HEK293 (cell line): Measurements from ENCODE around the gene LYST.

Experiments
- CTCF ChIA-PET: fragments of 350-600 bp; formaldehyde crosslinking; extraction: SDS; loops from one replicate; lab custom pipeline; 2021; ENCODE audit warnings: antibody characterized with exemption; lab: Yijun Ruan, JAX
- POLR2A ChIA-PET: fragments of 300-600 bp; formaldehyde crosslinking; extraction: SDS; loops from one replicate; lab custom pipeline; 2020; ENCODE audit warnings: antibody characterized with exemption, inconsistent platforms; lab: Yijun Ruan, JAX
- H3K27ac ChIP-seq: fragments of 200-500 bp; sonication (Bioruptor generic); 2 replicates; pipeline ENCODE4 v1.5.1; 2014; ENCODE audit warnings: low read depth, low read length, control low read depth, inconsistent platforms; ENCODE audit errors: extremely low read depth
- H3K36me3 ChIP-seq, 2 experiments: fragments of 200-500 bp in 1 of 2; sonication (Bioruptor generic) in 1 of 2; 1 replicate in 1 of 2; 2 replicates in 1 of 2; pipeline ENCODE4 v1.5.1; 2014 to 2017; ENCODE audit warnings: inconsistent platforms in 2 of 2, low read length in 2 of 2; ENCODE audit not compliant: control insufficient read depth in 2 of 2, insufficient read depth in 1 of 2
- H3K4me1 ChIP-seq: fragments of 200-500 bp; sonication (Bioruptor generic); 2 replicates; pipeline ENCODE4 v1.5.1; 2014; ENCODE audit warnings: mild to moderate bottlenecking, low read length, inconsistent platforms; ENCODE audit not compliant: control insufficient read depth, insufficient read depth
- H3K4me3 ChIP-seq: 2 replicates; pipeline ENCODE4 v1.5.1; 2011; ENCODE audit warnings: low read depth, mild to moderate bottlenecking, control low read depth, low read length, moderate library complexity
- H3K9me3 ChIP-seq: fragments of 200-500 bp; sonication (Bioruptor generic); 2 replicates; pipeline ENCODE4 v1.5.1; 2014; ENCODE audit warnings: low read depth, low read length, inconsistent platforms; ENCODE audit not compliant: control insufficient read depth, insufficient read depth
- GLI4 ChIP-seq: fragments of 450-650 bp; formaldehyde crosslinking; IDR thresholded peaks from 2 replicates; pipeline ENCODE4 v1.5.1; 2016; ENCODE audit warnings: missing biosample characterization, missing genetic modification characterization
- IKZF3 ChIP-seq: fragments of 450-650 bp; IDR thresholded peaks from 2 replicates; pipeline ENCODE4 v1.5.0; 2018; ENCODE audit warnings: missing biosample characterization, mild to moderate bottlenecking, missing genetic modification characterization, moderate library complexity
- KLF1 ChIP-seq: fragments of 450-650 bp; formaldehyde crosslinking; IDR thresholded peaks from 2 replicates; pipeline ENCODE4 v1.5.1; 2016; ENCODE audit warnings: missing biosample characterization, missing genetic modification characterization
- KLF16 ChIP-seq: fragments of 450-650 bp; formaldehyde crosslinking; IDR thresholded peaks from 2 replicates; pipeline ENCODE4 v1.5.1; 2017; ENCODE audit warnings: missing biosample characterization, missing genetic modification characterization
- KLF9 ChIP-seq: fragments of 450-650 bp; formaldehyde crosslinking; IDR thresholded peaks from 2 replicates; pipeline ENCODE4 v1.5.1; 2016; ENCODE audit warnings: missing biosample characterization, missing genetic modification characterization, low read depth
- ZFP41 ChIP-seq: fragments of 450-650 bp; formaldehyde crosslinking; IDR thresholded peaks from 2 replicates; pipeline ENCODE4 v1.5.1; 2016; ENCODE audit warnings: missing biosample characterization, missing genetic modification characterization, borderline replicate concordance
- ZNF146 ChIP-seq: fragments of 450-650 bp; formaldehyde crosslinking; IDR thresholded peaks from 2 replicates; pipeline ENCODE4 v1.5.1; 2016; ENCODE audit warnings: missing biosample characterization, missing genetic modification characterization
- ZNF341 ChIP-seq: fragments of 450-650 bp; formaldehyde crosslinking; IDR thresholded peaks from 2 replicates; pipeline ENCODE4; 2016; ENCODE audit warnings: low read depth, missing biosample characterization, missing genetic modification characterization
- ZNF530 ChIP-seq: fragments of 450-650 bp; formaldehyde crosslinking; IDR thresholded peaks from 2 replicates; pipeline ENCODE4 v1.5.1; 2016; ENCODE audit warnings: low read depth, missing biosample characterization, missing genetic modification characterization
- ZNF596 ChIP-seq: fragments of 450-650 bp; IDR thresholded peaks from 2 replicates; pipeline ENCODE4 v1.5.0; 2018; ENCODE audit warnings: missing biosample characterization, mild to moderate bottlenecking, missing genetic modification characterization, moderate library complexity
- ZNF610 ChIP-seq: fragments of 450-650 bp; formaldehyde crosslinking; IDR thresholded peaks from 2 replicates; pipeline ENCODE4 v1.5.1; 2016; ENCODE audit warnings: missing biosample characterization, missing genetic modification characterization, borderline replicate concordance
- ZNF621 ChIP-seq: fragments of 450-650 bp; formaldehyde crosslinking; IDR thresholded peaks from 2 replicates; pipeline ENCODE4 v1.5.1; 2017; ENCODE audit warnings: missing biosample characterization, missing genetic modification characterization
- ZNF626 ChIP-seq: fragments of 450-650 bp; sonication (Bioruptor Pico); formaldehyde crosslinking; IDR thresholded peaks from 2 replicates; pipeline ENCODE4 v1.5.1; 2018; ENCODE audit warnings: missing biosample characterization, missing genetic modification characterization, inconsistent platforms
- TF ChIP-seq, protein P1 (sequence below): fragments of 450-650 bp; formaldehyde crosslinking; IDR thresholded peaks from 2 replicates; pipeline ENCODE4 v1.5.1; 2017; ENCODE audit warnings: missing biosample characterization, missing genetic modification characterization
- TF ChIP-seq, protein P2 (sequence below): fragments of 450-650 bp; IDR thresholded peaks from 2 replicates; pipeline ENCODE4 v1.5.1; 2018; ENCODE audit warnings: missing biosample characterization, mild to moderate bottlenecking, missing genetic modification characterization
- TF ChIP-seq, protein P3 (sequence below): fragments of 450-650 bp; formaldehyde crosslinking; optimal IDR thresholded peaks from 2 replicates; pipeline ENCODE3; 2016; ENCODE audit warnings: missing biosample characterization, mild to moderate bottlenecking, missing genetic modification characterization
- TF ChIP-seq, protein P4 (sequence below): fragments of 450-650 bp; formaldehyde crosslinking; IDR thresholded peaks from 2 replicates; pipeline ENCODE4 v1.5.1; 2017; ENCODE audit warnings: missing biosample characterization, missing genetic modification characterization
- TF ChIP-seq, protein P5 (sequence below): fragments of 450-650 bp; formaldehyde crosslinking; IDR thresholded peaks from 2 replicates; pipeline ENCODE4 v1.5.1; 2017; ENCODE audit warnings: missing biosample characterization, missing genetic modification characterization
- TF ChIP-seq, protein P6 (sequence below): fragments of 450-650 bp; formaldehyde crosslinking; IDR thresholded peaks from 2 replicates; pipeline ENCODE4 v1.5.1; 2016; ENCODE audit warnings: missing biosample characterization, missing genetic modification characterization
- TF ChIP-seq, protein P7 (sequence below): fragments of 450-650 bp; formaldehyde crosslinking; IDR thresholded peaks from 2 replicates; pipeline ENCODE4 v1.5.1; 2016; ENCODE audit warnings: missing biosample characterization, missing genetic modification characterization, borderline replicate concordance

The LYST gene

DNA sequence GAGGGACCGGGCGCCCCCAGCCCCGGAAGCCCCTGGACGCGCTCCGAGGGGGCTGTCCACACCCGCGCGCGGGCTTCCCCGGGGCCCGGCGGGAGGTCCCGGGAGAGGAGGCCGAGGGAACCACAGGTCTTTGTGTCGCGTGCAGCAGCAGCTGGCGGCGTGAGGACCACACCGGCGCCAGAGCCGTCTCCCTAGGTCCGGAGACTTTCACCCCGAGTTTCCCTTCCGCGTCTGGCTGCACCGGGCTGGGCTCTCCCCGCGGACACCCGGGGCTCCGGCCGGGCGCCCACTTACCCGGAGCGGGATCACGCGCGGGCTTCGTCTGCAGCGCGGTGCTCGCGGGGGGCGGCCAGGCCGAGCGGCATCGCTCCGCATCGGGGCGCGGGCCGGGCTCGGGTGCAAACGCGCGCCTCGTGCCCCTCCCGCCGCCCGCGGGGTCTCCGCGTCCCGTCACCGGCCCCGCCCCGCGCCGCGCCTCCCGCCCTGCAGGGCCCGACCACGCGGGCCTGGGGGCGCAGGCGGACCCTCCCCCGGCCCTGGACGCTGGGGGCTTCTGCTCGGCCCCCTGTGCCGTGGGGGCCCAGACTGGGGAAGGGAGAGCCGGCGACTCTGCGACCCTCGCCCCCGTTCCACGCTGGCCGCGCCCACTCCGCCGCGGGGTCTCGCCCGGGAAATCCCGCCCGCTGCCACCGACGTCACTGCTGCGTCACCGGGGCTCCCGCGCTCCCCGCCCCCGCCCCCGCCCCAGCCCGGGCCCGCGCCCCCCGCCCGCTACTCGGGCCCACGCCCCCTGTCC, 217.1 kb downstream of the LYST start, which contains the start of gene GNG4:
Gene GNG4, minus strand, starts transcription at position 417 of the 796 bp plus-strand sequence. CDS start 65,946 bp downstream, outside the sequence.
- Histone ChIP-seq H3K9me3 (no peaks in the 10 kb centered on the region), H3K36me3 (no peaks in the 10 kb centered on the region; a peak in 1 of 3 replicates), H3K4me3 (peak within 1 kb of the TSS; percentile 77), H3K4me1 (peaks cover 3% of the 10 kb centered on the region; the same call in 1 of the 2 replicates), H3K27ac (peak within 1 kb of the TSS; percentile 80; the same call in 1 of the 2 replicates)
- CTCF ChIA-PET: interaction anchor here (0.6 to 1.0 kb wide), 3 partner anchors 124 to 997 kb away, joined by 3 to 4 read pairs (median 3); no protein-coding TSS in a partner anchor
- POLR2A ChIA-PET: no interaction called here
- TF ChIP-seq IKZF3 (tag by site-specific recombination) (0 out of 2 replicates have a peak, but pooled peaks have one; percentile 30), KLF16 (tag by site-specific recombination) (peak; percentile 39; the same call in 1 of the 2 replicates), ZNF146 (no peak), ZNF341 (tag by site-specific recombination) (peak; percentile 64), ZNF621 (no peak), ZNF530 (tag by site-specific recombination) (no peak), ZFP41 (tag by site-specific recombination) (no peak), KLF9 (tag by site-specific recombination) (no peak), ZNF610 (0 out of 2 replicates have a peak, but pooled peaks have one; percentile 38), GLI4 (tag by site-specific recombination) (no peak), KLF1 (peak; percentile 57), ZNF596 (tag by site-specific recombination) (no peak), ZNF626 (tag by site-specific recombination) (no peak)
- TF ChIP-seq, protein P1, sequence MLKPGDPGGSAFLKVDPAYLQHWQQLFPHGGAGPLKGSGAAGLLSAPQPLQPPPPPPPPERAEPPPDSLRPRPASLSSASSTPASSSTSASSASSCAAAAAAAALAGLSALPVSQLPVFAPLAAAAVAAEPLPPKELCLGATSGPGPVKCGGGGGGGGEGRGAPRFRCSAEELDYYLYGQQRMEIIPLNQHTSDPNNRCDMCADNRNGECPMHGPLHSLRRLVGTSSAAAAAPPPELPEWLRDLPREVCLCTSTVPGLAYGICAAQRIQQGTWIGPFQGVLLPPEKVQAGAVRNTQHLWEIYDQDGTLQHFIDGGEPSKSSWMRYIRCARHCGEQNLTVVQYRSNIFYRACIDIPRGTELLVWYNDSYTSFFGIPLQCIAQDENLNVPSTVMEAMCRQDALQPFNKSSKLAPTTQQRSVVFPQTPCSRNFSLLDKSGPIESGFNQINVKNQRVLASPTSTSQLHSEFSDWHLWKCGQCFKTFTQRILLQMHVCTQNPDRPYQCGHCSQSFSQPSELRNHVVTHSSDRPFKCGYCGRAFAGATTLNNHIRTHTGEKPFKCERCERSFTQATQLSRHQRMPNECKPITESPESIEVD (tag by site-specific recombination): no peak
- TF ChIP-seq, protein P2, sequence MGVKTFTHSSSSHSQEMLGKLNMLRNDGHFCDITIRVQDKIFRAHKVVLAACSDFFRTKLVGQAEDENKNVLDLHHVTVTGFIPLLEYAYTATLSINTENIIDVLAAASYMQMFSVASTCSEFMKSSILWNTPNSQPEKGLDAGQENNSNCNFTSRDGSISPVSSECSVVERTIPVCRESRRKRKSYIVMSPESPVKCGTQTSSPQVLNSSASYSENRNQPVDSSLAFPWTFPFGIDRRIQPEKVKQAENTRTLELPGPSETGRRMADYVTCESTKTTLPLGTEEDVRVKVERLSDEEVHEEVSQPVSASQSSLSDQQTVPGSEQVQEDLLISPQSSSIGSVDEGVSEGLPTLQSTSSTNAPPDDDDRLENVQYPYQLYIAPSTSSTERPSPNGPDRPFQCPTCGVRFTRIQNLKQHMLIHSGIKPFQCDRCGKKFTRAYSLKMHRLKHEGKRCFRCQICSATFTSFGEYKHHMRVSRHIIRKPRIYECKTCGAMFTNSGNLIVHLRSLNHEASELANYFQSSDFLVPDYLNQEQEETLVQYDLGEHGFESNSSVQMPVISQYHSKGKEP (tag by site-specific recombination): no peak
- TF ChIP-seq, protein P3, sequence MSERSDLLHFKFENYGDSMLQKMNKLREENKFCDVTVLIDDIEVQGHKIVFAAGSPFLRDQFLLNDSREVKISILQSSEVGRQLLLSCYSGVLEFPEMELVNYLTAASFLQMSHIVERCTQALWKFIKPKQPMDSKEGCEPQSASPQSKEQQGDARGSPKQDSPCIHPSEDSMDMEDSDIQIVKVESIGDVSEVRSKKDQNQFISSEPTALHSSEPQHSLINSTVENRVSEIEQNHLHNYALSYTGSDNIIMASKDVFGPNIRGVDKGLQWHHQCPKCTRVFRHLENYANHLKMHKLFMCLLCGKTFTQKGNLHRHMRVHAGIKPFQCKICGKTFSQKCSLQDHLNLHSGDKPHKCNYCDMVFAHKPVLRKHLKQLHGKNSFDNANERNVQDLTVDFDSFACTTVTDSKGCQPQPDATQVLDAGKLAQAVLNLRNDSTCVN (tag by site-specific recombination): peak; percentile 90
- TF ChIP-seq, protein P4, sequence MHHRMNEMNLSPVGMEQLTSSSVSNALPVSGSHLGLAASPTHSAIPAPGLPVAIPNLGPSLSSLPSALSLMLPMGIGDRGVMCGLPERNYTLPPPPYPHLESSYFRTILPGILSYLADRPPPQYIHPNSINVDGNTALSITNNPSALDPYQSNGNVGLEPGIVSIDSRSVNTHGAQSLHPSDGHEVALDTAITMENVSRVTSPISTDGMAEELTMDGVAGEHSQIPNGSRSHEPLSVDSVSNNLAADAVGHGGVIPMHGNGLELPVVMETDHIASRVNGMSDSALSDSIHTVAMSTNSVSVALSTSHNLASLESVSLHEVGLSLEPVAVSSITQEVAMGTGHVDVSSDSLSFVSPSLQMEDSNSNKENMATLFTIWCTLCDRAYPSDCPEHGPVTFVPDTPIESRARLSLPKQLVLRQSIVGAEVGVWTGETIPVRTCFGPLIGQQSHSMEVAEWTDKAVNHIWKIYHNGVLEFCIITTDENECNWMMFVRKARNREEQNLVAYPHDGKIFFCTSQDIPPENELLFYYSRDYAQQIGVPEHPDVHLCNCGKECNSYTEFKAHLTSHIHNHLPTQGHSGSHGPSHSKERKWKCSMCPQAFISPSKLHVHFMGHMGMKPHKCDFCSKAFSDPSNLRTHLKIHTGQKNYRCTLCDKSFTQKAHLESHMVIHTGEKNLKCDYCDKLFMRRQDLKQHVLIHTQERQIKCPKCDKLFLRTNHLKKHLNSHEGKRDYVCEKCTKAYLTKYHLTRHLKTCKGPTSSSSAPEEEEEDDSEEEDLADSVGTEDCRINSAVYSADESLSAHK: no peak
- TF ChIP-seq, protein P5, sequence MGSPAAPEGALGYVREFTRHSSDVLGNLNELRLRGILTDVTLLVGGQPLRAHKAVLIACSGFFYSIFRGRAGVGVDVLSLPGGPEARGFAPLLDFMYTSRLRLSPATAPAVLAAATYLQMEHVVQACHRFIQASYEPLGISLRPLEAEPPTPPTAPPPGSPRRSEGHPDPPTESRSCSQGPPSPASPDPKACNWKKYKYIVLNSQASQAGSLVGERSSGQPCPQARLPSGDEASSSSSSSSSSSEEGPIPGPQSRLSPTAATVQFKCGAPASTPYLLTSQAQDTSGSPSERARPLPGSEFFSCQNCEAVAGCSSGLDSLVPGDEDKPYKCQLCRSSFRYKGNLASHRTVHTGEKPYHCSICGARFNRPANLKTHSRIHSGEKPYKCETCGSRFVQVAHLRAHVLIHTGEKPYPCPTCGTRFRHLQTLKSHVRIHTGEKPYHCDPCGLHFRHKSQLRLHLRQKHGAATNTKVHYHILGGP (tag by site-specific recombination): no peak
- TF ChIP-seq, protein P6, sequence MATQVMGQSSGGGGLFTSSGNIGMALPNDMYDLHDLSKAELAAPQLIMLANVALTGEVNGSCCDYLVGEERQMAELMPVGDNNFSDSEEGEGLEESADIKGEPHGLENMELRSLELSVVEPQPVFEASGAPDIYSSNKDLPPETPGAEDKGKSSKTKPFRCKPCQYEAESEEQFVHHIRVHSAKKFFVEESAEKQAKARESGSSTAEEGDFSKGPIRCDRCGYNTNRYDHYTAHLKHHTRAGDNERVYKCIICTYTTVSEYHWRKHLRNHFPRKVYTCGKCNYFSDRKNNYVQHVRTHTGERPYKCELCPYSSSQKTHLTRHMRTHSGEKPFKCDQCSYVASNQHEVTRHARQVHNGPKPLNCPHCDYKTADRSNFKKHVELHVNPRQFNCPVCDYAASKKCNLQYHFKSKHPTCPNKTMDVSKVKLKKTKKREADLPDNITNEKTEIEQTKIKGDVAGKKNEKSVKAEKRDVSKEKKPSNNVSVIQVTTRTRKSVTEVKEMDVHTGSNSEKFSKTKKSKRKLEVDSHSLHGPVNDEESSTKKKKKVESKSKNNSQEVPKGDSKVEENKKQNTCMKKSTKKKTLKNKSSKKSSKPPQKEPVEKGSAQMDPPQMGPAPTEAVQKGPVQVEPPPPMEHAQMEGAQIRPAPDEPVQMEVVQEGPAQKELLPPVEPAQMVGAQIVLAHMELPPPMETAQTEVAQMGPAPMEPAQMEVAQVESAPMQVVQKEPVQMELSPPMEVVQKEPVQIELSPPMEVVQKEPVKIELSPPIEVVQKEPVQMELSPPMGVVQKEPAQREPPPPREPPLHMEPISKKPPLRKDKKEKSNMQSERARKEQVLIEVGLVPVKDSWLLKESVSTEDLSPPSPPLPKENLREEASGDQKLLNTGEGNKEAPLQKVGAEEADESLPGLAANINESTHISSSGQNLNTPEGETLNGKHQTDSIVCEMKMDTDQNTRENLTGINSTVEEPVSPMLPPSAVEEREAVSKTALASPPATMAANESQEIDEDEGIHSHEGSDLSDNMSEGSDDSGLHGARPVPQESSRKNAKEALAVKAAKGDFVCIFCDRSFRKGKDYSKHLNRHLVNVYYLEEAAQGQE (tag by site-specific recombination): no peak
- TF ChIP-seq, protein P7, sequence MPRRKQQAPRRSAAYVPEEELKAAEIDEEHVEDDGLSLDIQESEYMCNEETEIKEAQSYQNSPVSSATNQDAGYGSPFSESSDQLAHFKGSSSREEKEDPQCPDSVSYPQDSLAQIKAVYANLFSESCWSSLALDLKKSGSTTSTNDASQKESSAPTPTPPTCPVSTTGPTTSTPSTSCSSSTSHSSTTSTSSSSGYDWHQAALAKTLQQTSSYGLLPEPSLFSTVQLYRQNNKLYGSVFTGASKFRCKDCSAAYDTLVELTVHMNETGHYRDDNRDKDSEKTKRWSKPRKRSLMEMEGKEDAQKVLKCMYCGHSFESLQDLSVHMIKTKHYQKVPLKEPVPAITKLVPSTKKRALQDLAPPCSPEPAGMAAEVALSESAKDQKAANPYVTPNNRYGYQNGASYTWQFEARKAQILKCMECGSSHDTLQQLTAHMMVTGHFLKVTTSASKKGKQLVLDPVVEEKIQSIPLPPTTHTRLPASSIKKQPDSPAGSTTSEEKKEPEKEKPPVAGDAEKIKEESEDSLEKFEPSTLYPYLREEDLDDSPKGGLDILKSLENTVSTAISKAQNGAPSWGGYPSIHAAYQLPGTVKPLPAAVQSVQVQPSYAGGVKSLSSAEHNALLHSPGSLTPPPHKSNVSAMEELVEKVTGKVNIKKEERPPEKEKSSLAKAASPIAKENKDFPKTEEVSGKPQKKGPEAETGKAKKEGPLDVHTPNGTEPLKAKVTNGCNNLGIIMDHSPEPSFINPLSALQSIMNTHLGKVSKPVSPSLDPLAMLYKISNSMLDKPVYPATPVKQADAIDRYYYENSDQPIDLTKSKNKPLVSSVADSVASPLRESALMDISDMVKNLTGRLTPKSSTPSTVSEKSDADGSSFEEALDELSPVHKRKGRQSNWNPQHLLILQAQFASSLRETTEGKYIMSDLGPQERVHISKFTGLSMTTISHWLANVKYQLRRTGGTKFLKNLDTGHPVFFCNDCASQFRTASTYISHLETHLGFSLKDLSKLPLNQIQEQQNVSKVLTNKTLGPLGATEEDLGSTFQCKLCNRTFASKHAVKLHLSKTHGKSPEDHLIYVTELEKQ (tag by site-specific recombination): 0 out of 2 replicates have a peak, but pooled peaks have one; percentile 32
